GM23338 (cell line): ENCODE measurements around the gene GRM2. TPM values are rescaled to one million over a fixed set of nuclear protein-coding genes. Genes with fewer than 3 reads are reported as not detected.

Experiments used
- ATAC-seq: fragments of 200-7000 bp; cut with Tn5 transposase; 3 replicates; pipeline ENCODE4 v1.9.1; 2020
- DNase-seq: peaks from one replicate; pipeline ENCODE4 v3.0.0-alpha.2; 2015; ENCODE audit warnings: low spot score
- H2AFZ ChIP-seq: fragments of 200-600 bp; sonication (generic); 2 replicates; pipeline ENCODE4 v1.8.0; 2016; ENCODE audit warnings: antibody characterized with exemption, mild to moderate bottlenecking, moderate library complexity
- H3F3A ChIP-seq: fragments of 200-600 bp; sonication (generic); replicated peaks from 2 replicates; pipeline ENCODE4 v1.8.0; 2017; ENCODE audit warnings: antibody characterized with exemption, mixed run types, low read depth
- H3K27ac ChIP-seq: fragments of 200-600 bp; sonication (generic); 2 replicates; pipeline ENCODE4 v1.6.1; 2016; ENCODE audit warnings: low read depth
- H3K27me3 ChIP-seq: fragments of 200-600 bp; sonication (generic); 2 replicates; pipeline ENCODE4 v1.8.0; 2016; ENCODE audit warnings: mild to moderate bottlenecking, mixed run types, moderate library complexity; ENCODE audit not compliant: insufficient read depth
- H3K36me3 ChIP-seq: fragments of 200-600 bp; sonication (generic); 2 replicates; pipeline ENCODE4 v1.8.0; 2016; ENCODE audit warnings: mild to moderate bottlenecking; ENCODE audit not compliant: insufficient read depth
- H3K4me1 ChIP-seq: fragments of 200-600 bp; sonication (generic); 2 replicates; pipeline ENCODE4 v1.8.0; 2016; ENCODE audit warnings: mild to moderate bottlenecking, moderate library complexity; ENCODE audit not compliant: insufficient read depth
- H3K4me2 ChIP-seq: fragments of 200-600 bp; sonication (generic); 2 replicates; pipeline ENCODE4 v1.7.1; 2017; ENCODE audit warnings: mixed run types
- H3K4me3 ChIP-seq: fragments of 200-600 bp; sonication (generic); 2 replicates; pipeline ENCODE4 v1.6.1; 2016; ENCODE audit warnings: mixed run types
- H3K79me2 ChIP-seq: fragments of 200-600 bp; sonication (generic); replicated peaks from 2 replicates; pipeline ENCODE4 v1.8.0; 2017; ENCODE audit warnings: mild to moderate bottlenecking; ENCODE audit not compliant: insufficient read depth
- H3K9me2 ChIP-seq: fragments of 200-600 bp; sonication (generic); 2 replicates; pipeline ENCODE4 v1.8.0; 2017; ENCODE audit not compliant: insufficient read depth
- H4K20me1 ChIP-seq: fragments of 200-600 bp; sonication (generic); replicated peaks from 2 replicates; pipeline ENCODE4 v1.8.0; 2017; ENCODE audit warnings: mild to moderate bottlenecking; ENCODE audit not compliant: insufficient read depth
- H3K27ac Mint-ChIP-seq: 2 replicates; pipeline ENCODE4 v1.8.0; 2020; ENCODE audit warnings: inconsistent platforms, mild to moderate bottlenecking, moderate library complexity, mixed read lengths
- H3K27me3 Mint-ChIP-seq: 3 replicates; pipeline ENCODE4 v1.8.0; 2022; ENCODE audit warnings: low read depth, mild to moderate bottlenecking, moderate library complexity, mixed read lengths, inconsistent platforms; ENCODE audit not compliant: insufficient read depth, poor library complexity
- H3K36me3 Mint-ChIP-seq: 3 replicates; pipeline ENCODE4 v1.8.0; 2021; ENCODE audit warnings: low read depth, mild to moderate bottlenecking, inconsistent platforms, moderate library complexity, mixed read lengths
- H3K4me1 Mint-ChIP-seq: 3 replicates; pipeline ENCODE4 v1.8.0; 2020; ENCODE audit warnings: mild to moderate bottlenecking, inconsistent platforms, mixed read lengths
- H3K4me3 Mint-ChIP-seq: 3 replicates; pipeline ENCODE4 v1.8.0; 2021; ENCODE audit warnings: moderate library complexity, mild to moderate bottlenecking, inconsistent platforms, mixed read lengths
- H3K9me3 Mint-ChIP-seq: 3 replicates; pipeline ENCODE4 v1.8.0; 2020; ENCODE audit warnings: moderate library complexity, mild to moderate bottlenecking, inconsistent platforms, mixed read lengths
- CREB1 ChIP-seq: fragments of 250-450 bp; sonication (Bioruptor Pico); IDR thresholded peaks from 2 replicates; pipeline ENCODE4 v1.5.0; 2020; ENCODE audit warnings: low read depth, mild to moderate bottlenecking, moderate library complexity
- CTCF ChIP-seq, 2 experiments: fragments of 200-600 bp in 1 of 2; sonication (generic) in 1 of 2; conservative IDR thresholded peaks; 2 replicates each; pipeline versions ENCODE4 v1.5.1 to v1.6.1; 2016 to 2017; ENCODE audit warnings: antibody characterized with exemption in 2 of 2, low read depth in 2 of 2, mild to moderate bottlenecking in 2 of 2, moderate library complexity in 1 of 2
- ETS1 ChIP-seq: IDR thresholded peaks from 2 replicates; pipeline ENCODE4 v1.6.1; 2016; ENCODE audit warnings: antibody characterized with exemption
- EZH2 ChIP-seq: fragments of 200-600 bp; sonication (generic); IDR thresholded peaks from one replicate; pipeline ENCODE4 v1.8.0; 2017; ENCODE audit warnings: antibody characterized with exemption, mild to moderate bottlenecking, low read depth; ENCODE audit not compliant: unreplicated experiment
- EZH2phosphoT487 ChIP-seq: fragments of 200-600 bp; sonication (generic); IDR thresholded peaks from one replicate; pipeline ENCODE4 v1.8.1; 2018; ENCODE audit warnings: antibody characterized with exemption; ENCODE audit not compliant: unreplicated experiment
- JUNB ChIP-seq: IDR thresholded peaks from one replicate; pipeline ENCODE4 v1.6.1; 2016; ENCODE audit warnings: antibody characterized with exemption; ENCODE audit not compliant: unreplicated experiment
- NANOG ChIP-seq: IDR thresholded peaks from 2 replicates; pipeline ENCODE4 v1.6.1; 2016; ENCODE audit warnings: antibody characterized with exemption, borderline replicate concordance
- POLR2AphosphoS5 ChIP-seq: IDR thresholded peaks from 2 replicates; pipeline ENCODE4 v1.6.1; 2016; ENCODE audit warnings: antibody characterized with exemption, low read depth
- REST ChIP-seq: IDR thresholded peaks from one replicate; pipeline ENCODE4 v1.6.1; 2018; ENCODE audit warnings: antibody characterized with exemption; ENCODE audit not compliant: unreplicated experiment
- STAT1 ChIP-seq: IDR thresholded peaks from one replicate; pipeline ENCODE4 v1.6.1; 2016; ENCODE audit warnings: antibody characterized with exemption; ENCODE audit not compliant: unreplicated experiment
- ZNF114 ChIP-seq: fragments of 250-450 bp; sonication (Bioruptor Pico); IDR thresholded peaks from 2 replicates; pipeline ENCODE4 v1.5.0; 2020; ENCODE audit warnings: mild to moderate bottlenecking, moderate library complexity
- ZNF331 ChIP-seq: fragments of 250-450 bp; sonication (Bioruptor Pico); IDR thresholded peaks from 2 replicates; pipeline ENCODE4 v1.5.0; 2020; ENCODE audit warnings: low read depth, mild to moderate bottlenecking, moderate library complexity
- ZNF462 ChIP-seq: fragments of 250-450 bp; sonication (Bioruptor Pico); IDR thresholded peaks from 2 replicates; pipeline ENCODE4 v1.5.0; 2020; ENCODE audit warnings: mild to moderate bottlenecking, moderate library complexity
- polyA plus RNA-seq: library from polyadenylated mRNA; unstranded; fragments of >200 nt; fragmentation: Nextera tagmentation; extraction: Ambion mirVana; gene quantifications from 2 replicates; pipeline ENCODE4 v1.2.1, GENCODE V29; 2016
- total RNA-seq: library from RNA; depleted of rRNA; stranded (reverse); fragments of >200 nt; shearing (Covaris generic); gene quantifications from 2 replicates; pipeline ENCODE4 v1.2.3, GENCODE V29; 2014

Gene GRM2
- total and polyA plus RNA-seq, 2 experiments from 2014 or later: 2.1 to 5.1 TPM

- Mint-ChIP-seq H3K9me3 (no peaks in the 10 kb centered on the region), H3K4me1 (peaks cover 28% of the 10 kb centered on the region), H3K36me3 (peaks cover 3% of the 10 kb centered on the region; the same call in 1 of the 3 replicates), H3K4me3 (no peak overlapping the region), H3K27ac (no peak overlapping the region), H3K27me3 (peaks cover 8% of the 10 kb centered on the region)
- ATAC-seq (no peak), DNase-seq (no peak)
- Histone ChIP-seq H3K27me3 (no peaks in the 10 kb centered on the region), H2AFZ (no peak overlapping the region), H3K36me3 (no peaks in the 10 kb centered on the region), H3K4me1 (0 out of 2 replicates have a peak, but pooled peaks cover 3% of the 10 kb centered on the region), H3K79me2 (no peaks in the 10 kb centered on the region), H3F3A (no peaks in the 10 kb centered on the region), H4K20me1 (no peaks in the 10 kb centered on the region; the same call in 1 of the 2 replicates), H3K4me3 (no peak overlapping the region), H3K4me2 (no peak overlapping the region), H3K9me2 (no peaks in the 10 kb centered on the region), H3K27ac (no peak overlapping the region)
- TF ChIP-seq ZNF331 (CRISPR knock-in tag) (no peak), JUNB (no peak), ZNF462 (CRISPR knock-in tag) (no peak), CTCF (conservative IDR thresholded peaks at IDR 0.05; ENCODE audit: low read depth in 2 of 2) (no peak), REST (no peak), CREB1 (no peak), POLR2AphosphoS5 (no peak), NANOG (no peak), EZH2phosphoT487 (no peak), ZNF114 (CRISPR knock-in tag) (no peak), EZH2 (no peak), STAT1 (no peak), ETS1 (no peak)
Observed at GRCh38 chr3:51715977-51716294, 9.1 kb downstream of the GRM2 start.
